ENCODE measurements around the gene GTPBP4. TPM values are rescaled to one million over a fixed set of nuclear protein-coding genes. Genes with fewer than 3 reads are reported as not detected.
"Not testable (repeated sequence)": the region's sequence is repeated elsewhere in the genome, so short reads cannot be mapped to it uniquely, and the experiment has no call there.

The GTPBP4 gene
- total RNA-seq, 1 donor from 2014 or later, result 194 TPM

- no peaks in the 10 kb centered on the region for H3K27me3 Mint-ChIP-seq
- peaks cover 46% of the 10 kb centered on the region for H3K36me3 Mint-ChIP-seq (ENCODE audit: low read depth)
- intact Hi-C loops (cut with micrococcal nuclease), result loop anchor here (2.0 kb wide), 1 partner anchor 14 kb away; no protein-coding TSS in a partner anchor
- peaks cover 14% of the 10 kb centered on the region for H3K4me1 Mint-ChIP-seq
- no peak for DNase-seq
- peak overlapping the region; percentile 72 for H3K27ac Mint-ChIP-seq
- no peaks in the 10 kb centered on the region for H3K9me3 Mint-ChIP-seq
- no peak overlapping the region for H3K4me3 Mint-ChIP-seq
Observed at GRCh38 chr10:1037098-1037497, 48.9 kb downstream of the GTPBP4 start.

GRCh38 chr10:1038769-1039168 lies 50.5 kb downstream of the GTPBP4 start:
- H3K4me1 Mint-ChIP-seq, result peaks cover 23% of the 10 kb centered on the region
- peaks cover 50% of the 10 kb centered on the region for H3K36me3 Mint-ChIP-seq (ENCODE audit: low read depth)

GRCh38 chr10:1040133-1040532 lies 51.9 kb downstream of the GTPBP4 start:
- Mint-ChIP-seq H3K27ac (peak overlapping the region; percentile 17), H3K36me3 (ENCODE audit: low read depth) (peaks cover 60% of the 10 kb centered on the region), H3K4me3 (no peak overlapping the region), H3K9me3 (no peaks in the 10 kb centered on the region), H3K4me1 (peaks cover 36% of the 10 kb centered on the region), H3K27me3 (no peaks in the 10 kb centered on the region)
- intact Hi-C loops (cut with micrococcal nuclease), result no loop called here
- DNase-seq, result no peak

More at GRCh38 chr10:1038769-1039168, 50.5 kb downstream of the GTPBP4 start:
- intact Hi-C loops (cut with micrococcal nuclease); H3K9me3 Mint-ChIP-seq; H3K27me3 Mint-ChIP-seq; H3K4me3 Mint-ChIP-seq; DNase-seq; H3K27ac Mint-ChIP-seq: not testable (repeated sequence)

GRCh38 chr10:1041514-1041913 lies 53.3 kb downstream of the GTPBP4 start:
- intact Hi-C loops (cut with micrococcal nuclease), result no loop called here
- DNase-seq, result no peak
- no peaks in the 10 kb centered on the region for H3K9me3 Mint-ChIP-seq
- no peak overlapping the region for H3K4me3 Mint-ChIP-seq
- peaks cover 42% of the 10 kb centered on the region for H3K4me1 Mint-ChIP-seq
- H3K27ac Mint-ChIP-seq, result no peak overlapping the region
- H3K27me3 Mint-ChIP-seq, result no peaks in the 10 kb centered on the region
- H3K36me3 Mint-ChIP-seq (ENCODE audit: low read depth), result peaks cover 65% of the 10 kb centered on the region

GRCh38 chr10:1043532-1043995 lies 55.3 kb downstream of the GTPBP4 start:
- no peaks in the 10 kb centered on the region for H3K27me3 Mint-ChIP-seq
- no peaks in the 10 kb centered on the region for H3K9me3 Mint-ChIP-seq
- intact Hi-C loops (cut with micrococcal nuclease), result no loop called here
- H3K27ac Mint-ChIP-seq, result peak overlapping the region; percentile 81
- peaks cover 44% of the 10 kb centered on the region for H3K4me1 Mint-ChIP-seq
- H3K36me3 Mint-ChIP-seq (ENCODE audit: low read depth), result peaks cover 57% of the 10 kb centered on the region
- peak overlapping the region; percentile 73 for H3K4me3 Mint-ChIP-seq
- DNase-seq, result peak; percentile 75

- Mint-ChIP-seq H3K9me3 (no peaks in the 10 kb centered on the region), H3K27ac (peak overlapping the region; percentile 81), H3K36me3 (ENCODE audit: low read depth) (peaks cover 60% of the 10 kb centered on the region), H3K4me3 (peak overlapping the region; percentile 73), H3K27me3 (no peaks in the 10 kb centered on the region), H3K4me1 (peaks cover 44% of the 10 kb centered on the region)
- DNase-seq, result peak; percentile 64
- intact Hi-C loops (cut with micrococcal nuclease), result no loop called here
Observed at GRCh38 chr10:1044146-1044545, 55.9 kb downstream of the GTPBP4 start.

GRCh38 chr10:1044964-1045363 lies 56.7 kb downstream of the GTPBP4 start:
- no peaks in the 10 kb centered on the region for H3K27me3 Mint-ChIP-seq
- intact Hi-C loops (cut with micrococcal nuclease), result no loop called here
- no peak for DNase-seq
- H3K4me3 Mint-ChIP-seq, result peak overlapping the region; percentile 73
- H3K36me3 Mint-ChIP-seq (ENCODE audit: low read depth), result peaks cover 62% of the 10 kb centered on the region
- H3K9me3 Mint-ChIP-seq, result no peaks in the 10 kb centered on the region
- peaks cover 44% of the 10 kb centered on the region for H3K4me1 Mint-ChIP-seq
- H3K27ac Mint-ChIP-seq, result peak overlapping the region; percentile 81

GRCh38 chr10:1045415-1045814 lies 57.2 kb downstream of the GTPBP4 start:
- no peak for DNase-seq
- intact Hi-C loops (cut with micrococcal nuclease), result no loop called here
- H3K4me3 Mint-ChIP-seq, result peak overlapping the region; percentile 73
- no peaks in the 10 kb centered on the region for H3K9me3 Mint-ChIP-seq
- no peaks in the 10 kb centered on the region for H3K27me3 Mint-ChIP-seq
- H3K36me3 Mint-ChIP-seq (ENCODE audit: low read depth), result peaks cover 60% of the 10 kb centered on the region
- peak overlapping the region; percentile 81 for H3K27ac Mint-ChIP-seq
- peaks cover 42% of the 10 kb centered on the region for H3K4me1 Mint-ChIP-seq

- Mint-ChIP-seq H3K27ac (peak overlapping the region; percentile 95), H3K4me3 (peak overlapping the region; percentile 95), H3K27me3 (no peaks in the 10 kb centered on the region), H3K9me3 (no peaks in the 10 kb centered on the region), H3K36me3 (ENCODE audit: low read depth) (peaks cover 67% of the 10 kb centered on the region), H3K4me1 (peaks cover 57% of the 10 kb centered on the region)
- intact Hi-C loops (cut with micrococcal nuclease), result loop anchor here (1.0 to 2.0 kb wide), 3 partner anchors 8 to 47 kb away; partner anchors contain the start of gene WDR37
- peak; percentile 74 for DNase-seq
Observed at GRCh38 chr10:1047937-1048336, 59.7 kb downstream of the GTPBP4 start.

GRCh38 chr10:1048349-1048731 lies 60.1 kb downstream of the GTPBP4 start:
- peak overlapping the region; percentile 95 for H3K27ac Mint-ChIP-seq
- H3K4me3 Mint-ChIP-seq, result peak overlapping the region; percentile 95
- H3K4me1 Mint-ChIP-seq, result peaks cover 56% of the 10 kb centered on the region
- peaks cover 67% of the 10 kb centered on the region for H3K36me3 Mint-ChIP-seq (ENCODE audit: low read depth)
- no peaks in the 10 kb centered on the region for H3K9me3 Mint-ChIP-seq
- H3K27me3 Mint-ChIP-seq, result no peaks in the 10 kb centered on the region
- DNase-seq, result peak; percentile 88
- intact Hi-C loops (cut with micrococcal nuclease), result loop anchor here (1.0 to 2.0 kb wide), 3 partner anchors 8 to 46 kb away; partner anchors contain the start of gene WDR37

GRCh38 chr10:1048732-1049424 lies 60.6 kb downstream of the GTPBP4 start, which contains the start of gene IDI1:
Gene IDI1 (minus strand): TSS chr10:1049119. CDS start chr10:1049003, 116 bp downstream.
- no peaks in the 10 kb centered on the region for H3K9me3 Mint-ChIP-seq
- peaks cover 67% of the 10 kb centered on the region for H3K36me3 Mint-ChIP-seq (ENCODE audit: low read depth)
- peak; percentile 99 for DNase-seq
- intact Hi-C loops (cut with micrococcal nuclease), result loop anchor here (1.0 to 2.0 kb wide), 5 partner anchors 7 to 118 kb away; partner anchors contain the start of genes GTPBP4, LARP4B and WDR37
- no peaks in the 10 kb centered on the region for H3K27me3 Mint-ChIP-seq
- peaks cover 55% of the 10 kb centered on the region for H3K4me1 Mint-ChIP-seq
- peak within 1 kb of the TSS; percentile 95 for H3K4me3 Mint-ChIP-seq
- H3K27ac Mint-ChIP-seq, result peak within 1 kb of the TSS; percentile 95

GRCh38 chr10:1049425-1049958 lies 61.3 kb downstream of the GTPBP4 start:
- H3K36me3 Mint-ChIP-seq (ENCODE audit: low read depth), result peaks cover 62% of the 10 kb centered on the region
- no peaks in the 10 kb centered on the region for H3K27me3 Mint-ChIP-seq
- peak overlapping the region; percentile 95 for H3K4me3 Mint-ChIP-seq
- intact Hi-C loops (cut with micrococcal nuclease), result loop anchor here (1.0 to 2.0 kb wide), 3 partner anchors 45 to 118 kb away; partner anchors contain the start of genes GTPBP4 and LARP4B
- no peaks in the 10 kb centered on the region for H3K9me3 Mint-ChIP-seq
- peaks cover 55% of the 10 kb centered on the region for H3K4me1 Mint-ChIP-seq
- DNase-seq, result no peak
- H3K27ac Mint-ChIP-seq, result peak overlapping the region; percentile 95

- Mint-ChIP-seq H3K9me3 (no peaks in the 10 kb centered on the region), H3K27ac (peak overlapping the region; percentile 95), H3K4me3 (peak overlapping the region; percentile 95), H3K4me1 (peaks cover 55% of the 10 kb centered on the region), H3K27me3 (no peaks in the 10 kb centered on the region), H3K36me3 (ENCODE audit: low read depth) (peaks cover 62% of the 10 kb centered on the region)
- no peak for DNase-seq
- intact Hi-C loops (cut with micrococcal nuclease), result no loop called here
Observed at GRCh38 chr10:1050145-1050544, 61.9 kb downstream of the GTPBP4 start.

- Mint-ChIP-seq H3K27ac (peak overlapping the region; percentile 80), H3K4me3 (peak overlapping the region; percentile 95), H3K36me3 (ENCODE audit: low read depth) (peaks cover 59% of the 10 kb centered on the region), H3K27me3 (no peaks in the 10 kb centered on the region), H3K4me1 (peaks cover 53% of the 10 kb centered on the region), H3K9me3 (no peaks in the 10 kb centered on the region)
- peak; percentile 78 for DNase-seq
- intact Hi-C loops (cut with micrococcal nuclease), result no loop called here
Observed at GRCh38 chr10:1050554-1050953, 62.3 kb downstream of the GTPBP4 start.
